Stomach (tissue), 4 donors: ENCODE results near the gene MUC6.
A peak's percentile ranks its signal among the peaks of the same experiment; 100 is the strongest.

Source experiments
- POLR2A ChIP-seq, 4 donors: fragments of 450-650 bp; IDR thresholded peaks; one replicate each; pipeline ENCODE4 v1.6.1; 2016; ENCODE audit warnings: antibody characterized with exemption in 4 of 4, control low read depth in 2 of 4, mild to moderate bottlenecking in 1 of 4, moderate library complexity in 1 of 4
- POLR2AphosphoS5 ChIP-seq, 3 donors: sonication (generic); formaldehyde crosslinking; IDR thresholded peaks; one replicate each; pipeline ENCODE4 v1.6.1; 2016; ENCODE audit warnings: antibody characterized with exemption in 3 of 3
- TF ChIP-seq, protein P1 (sequence below), 7 experiments: fragments of 450-650 bp in 4 of 7; fragments of 200-600 bp in 3 of 7; sonication (generic) in 3 of 7; IDR thresholded peaks; one replicate each; pipeline ENCODE4 v1.5.1; 2016 to 2019; ENCODE audit warnings: antibody characterized with exemption in 7 of 7, control low read depth in 2 of 7, mild to moderate bottlenecking in 1 of 7

DNA sequence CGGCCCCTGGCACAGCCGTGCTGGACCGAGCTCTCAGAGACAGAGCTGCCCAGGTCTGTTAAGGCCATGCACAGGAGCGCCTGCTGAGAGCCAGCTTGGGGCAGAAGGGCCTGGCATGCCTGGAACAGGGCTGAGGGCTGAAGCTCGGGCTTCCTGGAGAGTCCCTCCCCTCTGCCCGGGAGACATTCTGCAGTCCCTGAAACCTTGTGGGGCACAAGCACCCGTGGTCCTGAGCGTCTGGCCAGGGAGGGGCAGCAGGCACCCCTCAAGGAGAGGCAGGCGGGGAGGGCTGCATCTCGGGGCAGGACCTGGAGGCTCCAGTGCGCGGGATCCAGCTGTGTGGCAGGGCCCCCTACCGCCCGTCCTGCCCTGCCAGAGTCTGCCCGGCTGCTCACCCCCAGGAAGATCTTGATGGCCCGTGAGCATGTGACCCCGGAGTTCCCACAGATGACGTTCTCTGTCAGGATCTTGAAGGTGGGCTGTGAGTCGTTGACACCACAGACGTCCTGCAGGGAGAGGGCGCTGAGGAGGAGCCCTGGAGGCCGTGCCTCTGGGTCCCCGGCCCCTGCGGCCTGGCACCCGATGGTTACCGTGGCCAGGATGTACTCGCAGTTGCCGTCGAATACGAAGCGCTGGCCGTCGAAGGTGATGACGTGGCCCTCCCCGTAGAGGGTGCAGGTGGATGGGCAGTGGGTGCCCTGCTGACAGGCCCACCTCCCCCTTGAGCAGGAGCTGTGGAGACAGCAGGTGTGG lies 10.9 kb downstream of the MUC6 start:
- TF ChIP-seq, protein P1, sequence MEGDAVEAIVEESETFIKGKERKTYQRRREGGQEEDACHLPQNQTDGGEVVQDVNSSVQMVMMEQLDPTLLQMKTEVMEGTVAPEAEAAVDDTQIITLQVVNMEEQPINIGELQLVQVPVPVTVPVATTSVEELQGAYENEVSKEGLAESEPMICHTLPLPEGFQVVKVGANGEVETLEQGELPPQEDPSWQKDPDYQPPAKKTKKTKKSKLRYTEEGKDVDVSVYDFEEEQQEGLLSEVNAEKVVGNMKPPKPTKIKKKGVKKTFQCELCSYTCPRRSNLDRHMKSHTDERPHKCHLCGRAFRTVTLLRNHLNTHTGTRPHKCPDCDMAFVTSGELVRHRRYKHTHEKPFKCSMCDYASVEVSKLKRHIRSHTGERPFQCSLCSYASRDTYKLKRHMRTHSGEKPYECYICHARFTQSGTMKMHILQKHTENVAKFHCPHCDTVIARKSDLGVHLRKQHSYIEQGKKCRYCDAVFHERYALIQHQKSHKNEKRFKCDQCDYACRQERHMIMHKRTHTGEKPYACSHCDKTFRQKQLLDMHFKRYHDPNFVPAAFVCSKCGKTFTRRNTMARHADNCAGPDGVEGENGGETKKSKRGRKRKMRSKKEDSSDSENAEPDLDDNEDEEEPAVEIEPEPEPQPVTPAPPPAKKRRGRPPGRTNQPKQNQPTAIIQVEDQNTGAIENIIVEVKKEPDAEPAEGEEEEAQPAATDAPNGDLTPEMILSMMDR (IDR thresholded peaks at IDR 0.05), result no peak
- TF ChIP-seq POLR2A (IDR thresholded peaks at IDR 0.05) (no peak), POLR2AphosphoS5 (IDR thresholded peaks at IDR 0.05) (peak in 1 of 3 donors; percentile 2)
